ENCODE measurements around the gene LRRC75A.

GRCh38 chr17:16517477-16517876 is 25.5 kb upstream of the LRRC75A start:
- no peak for TF ChIP-seq USF2 (IDR thresholded peaks at IDR 0.05; ENCODE audit: low read depth, low read length)
- no peak for TF ChIP-seq USF2 (CRISPR knock-in tag; IDR thresholded peaks at IDR 0.05; ENCODE audit: borderline replicate concordance)
- TF ChIP-seq ZNF740 (CRISPR knock-in tag; IDR thresholded peaks at IDR 0.05) = no peak
- no peak for TF ChIP-seq IKZF1 (IDR thresholded peaks at IDR 0.05)
- no peak for TF ChIP-seq EZH2 (conservative IDR thresholded peaks at IDR 0.05; ENCODE audit: low read depth, low read length)
- no peak for TF ChIP-seq ZNF446 (CRISPR knock-in tag; IDR thresholded peaks at IDR 0.05)
- TF ChIP-seq SMAD3 (CRISPR knock-in tag; IDR thresholded peaks at IDR 0.05) = no peak
- no peak for TF ChIP-seq TCF12 (IDR thresholded peaks at IDR 0.05)
- no peak for TF ChIP-seq TCF12 (CRISPR knock-in tag; IDR thresholded peaks at IDR 0.05)
- TF ChIP-seq TCF7L2 (IDR thresholded peaks at IDR 0.05; ENCODE audit: low read depth, low read length) = no peak
- no peak for TF ChIP-seq SUZ12 (IDR thresholded peaks at IDR 0.05; ENCODE audit: low read depth, low read length)
- no peak for TF ChIP-seq MEF2D (CRISPR knock-in tag; IDR thresholded peaks at IDR 0.05)
- TF ChIP-seq CTCF (CRISPR knock-in tag; IDR thresholded peaks at IDR 0.05) = no peak
- TF ChIP-seq JUND (CRISPR knock-in tag; IDR thresholded peaks at IDR 0.05) = no peak
